H1 (cell line): ENCODE measurements around the gene VPS11. TPM values are rescaled to one million over a fixed set of nuclear protein-coding genes. Genes with fewer than 3 reads are reported as not detected.
A peak's percentile ranks its signal among the peaks of the same experiment; 100 is the strongest.

Source experiments
- CTCF ChIA-PET: fragments of 300-600 bp; sonication (Branson Sonifier 250); formaldehyde crosslinking; loops from one replicate; lab custom pipeline; 2021; ENCODE audit not compliant: partially characterized antibody; lab: Charles Lee
- POLR2A ChIA-PET: fragments of 300-600 bp; sonication (Branson Sonifier 250); formaldehyde crosslinking; loops from one replicate; lab custom pipeline; 2021; ENCODE audit warnings: inconsistent platforms; ENCODE audit not compliant: partially characterized antibody; lab: Charles Lee
- DNase-seq, 2 experiments: peaks; one replicate each; pipeline versions ENCODE4 v3.0.0 to v3.0.0-alpha.2; 2010 to 2022; ENCODE audit warnings: low spot score in 2 of 2, low read depth in 1 of 2, mixed read lengths in 1 of 2
- FAIRE-seq: peaks from 2 replicates; lab custom pipeline; 2011; peaks lifted over from hg19 to GRCh38; lab: Jason Lieb, UNC
- H2AFZ ChIP-seq: 2 replicates; pipeline ENCODE4 v1.8.1; 2012; ENCODE audit warnings: low read length, inconsistent platforms
- H2AK5ac ChIP-seq: 2 replicates; pipeline ENCODE4 v1.6.1; 2013; ENCODE audit warnings: low read depth, low read length
- H2BK120ac ChIP-seq: replicated peaks from 2 replicates; pipeline ENCODE3; 2013; ENCODE audit warnings: low read depth, low read length, inconsistent platforms
- H2BK12ac ChIP-seq: 2 replicates; pipeline ENCODE4 v1.6.1; 2013; ENCODE audit warnings: low read depth, low read length
- H2BK15ac ChIP-seq: 2 replicates; pipeline ENCODE4 v1.6.1; 2013; ENCODE audit warnings: low read length
- H2BK20ac ChIP-seq: 2 replicates; pipeline ENCODE4 v1.6.1; 2013; ENCODE audit warnings: low read length
- H2BK5ac ChIP-seq: 2 replicates; pipeline ENCODE4 v1.6.1; 2013; ENCODE audit warnings: low read depth, low read length
- H3K14ac ChIP-seq: 2 replicates; pipeline ENCODE4 v1.6.1; 2013; ENCODE audit warnings: inconsistent platforms; ENCODE audit not compliant: insufficient read length
- H3K18ac ChIP-seq: 2 replicates; pipeline ENCODE4 v1.6.1; 2013; ENCODE audit warnings: low read length; ENCODE audit errors: extremely low read depth
- H3K23ac ChIP-seq: 2 replicates; pipeline ENCODE4 v1.6.1; 2013; ENCODE audit warnings: inconsistent platforms; ENCODE audit not compliant: insufficient read length
- H3K23me2 ChIP-seq: 2 replicates; pipeline ENCODE4 v1.6.1; 2013; ENCODE audit warnings: low read depth, low read length
- H3K27ac ChIP-seq: 2 replicates; pipeline ENCODE4 v1.6.1; 2011; ENCODE audit warnings: low read depth, low read length, inconsistent platforms
- H3K27me3 ChIP-seq, 4 experiments: replicated peaks in 1 of 4; 1 replicate in 1 of 4; 2 replicates in 3 of 4; pipeline versions ENCODE4 v1.6.1 to v1.8.1; 2011 to 2013; ENCODE audit warnings: low read length in 3 of 4, mild to moderate bottlenecking in 3 of 4, inconsistent platforms in 2 of 4, mixed read lengths in 2 of 4, moderate library complexity in 1 of 4; ENCODE audit not compliant: control insufficient read depth in 3 of 4, insufficient read depth in 3 of 4; ENCODE audit errors: extremely low read depth in 1 of 4
- H3K36me3 ChIP-seq, 4 experiments: 2 replicates each; pipeline versions ENCODE4 v1.6.1 to v1.8.1; 2011 to 2013; ENCODE audit warnings: mild to moderate bottlenecking in 4 of 4, low read length in 3 of 4, moderate library complexity in 2 of 4, control low read depth in 1 of 4, inconsistent platforms in 1 of 4; ENCODE audit not compliant: insufficient read depth in 4 of 4, control insufficient read depth in 2 of 4
- H3K4ac ChIP-seq: replicated peaks from 2 replicates; pipeline ENCODE3; 2013; ENCODE audit warnings: low read length, low read depth, mixed read lengths, inconsistent platforms; ENCODE audit not compliant: insufficient read length
- H3K4me1 ChIP-seq, 4 experiments: replicated peaks in 1 of 4; 1 replicate in 1 of 4; 2 replicates in 3 of 4; pipeline versions ENCODE4 v1.6.1 to v1.8.1; 2011 to 2013; ENCODE audit warnings: low read length in 3 of 4, inconsistent platforms in 2 of 4, mixed read lengths in 1 of 4; ENCODE audit not compliant: insufficient read depth in 4 of 4, control insufficient read depth in 3 of 4
- H3K4me2 ChIP-seq, 2 experiments: 2 replicates each; pipeline versions ENCODE4 v1.6.1 to v1.8.1; 2011 to 2013; ENCODE audit warnings: low read depth in 2 of 2, low read length in 2 of 2, control low read depth in 1 of 2, inconsistent platforms in 1 of 2, mild to moderate bottlenecking in 1 of 2; ENCODE audit not compliant: insufficient read depth in 1 of 2
- H3K4me3 ChIP-seq, 4 experiments: fragments of 200-600, 300-600 bp in 1 of 4; sonication (generic), shearing (Covaris generic), sonication (Bioruptor Twin) in 1 of 4; 2 replicates each; pipeline versions ENCODE4 v1.5.1 to v1.8.1; 2011 to 2016; ENCODE audit warnings: low read length in 4 of 4, low read depth in 3 of 4, control low read depth in 2 of 4, inconsistent platforms in 2 of 4, mild to moderate bottlenecking in 2 of 4, mixed read lengths in 1 of 4, moderate library complexity in 1 of 4; ENCODE audit not compliant: insufficient read depth in 2 of 4; ENCODE audit errors: extremely low read depth in 1 of 4
- H3K56ac ChIP-seq: replicated peaks from 2 replicates; pipeline ENCODE3; 2013; ENCODE audit warnings: low read depth, mild to moderate bottlenecking, mixed read lengths, low read length, inconsistent platforms; ENCODE audit not compliant: insufficient read length
- H3K79me1 ChIP-seq: 2 replicates; pipeline ENCODE4 v1.6.1; 2013; ENCODE audit warnings: low read depth, low read length, control low read depth
- H3K79me2 ChIP-seq, 2 experiments: 2 replicates each; pipeline versions ENCODE4 v1.6.1 to v1.8.1; 2012 to 2013; ENCODE audit warnings: low read length in 2 of 2, mild to moderate bottlenecking in 2 of 2, inconsistent platforms in 1 of 2; ENCODE audit not compliant: insufficient read depth in 2 of 2, control insufficient read depth in 1 of 2
- H3K9ac ChIP-seq, 4 experiments: replicated peaks in 1 of 4; 1 replicate in 1 of 4; 2 replicates in 3 of 4; pipeline versions ENCODE4 v1.6.1 to v1.8.1; 2011 to 2013; ENCODE audit warnings: low read depth in 3 of 4, low read length in 3 of 4, control low read depth in 2 of 4, mild to moderate bottlenecking in 2 of 4, moderate library complexity in 2 of 4, inconsistent platforms in 1 of 4; ENCODE audit errors: extremely low read depth in 1 of 4
- H3K9me3 ChIP-seq, 2 experiments: 2 replicates each; pipeline versions ENCODE4 v1.6.1 to v1.8.1; 2012 to 2013; ENCODE audit warnings: mild to moderate bottlenecking in 2 of 2, moderate library complexity in 2 of 2, control low read depth in 1 of 2, inconsistent platforms in 1 of 2, low read depth in 1 of 2, low read length in 1 of 2, mixed read lengths in 1 of 2; ENCODE audit not compliant: insufficient read depth in 2 of 2
- H4K20me1 ChIP-seq, 2 experiments: replicated peaks in 1 of 2; 2 replicates each; pipeline versions ENCODE3 to v1.8.1; 2011 to 2013; ENCODE audit warnings: inconsistent platforms in 2 of 2, low read length in 2 of 2, mild to moderate bottlenecking in 1 of 2; ENCODE audit not compliant: insufficient read depth in 2 of 2, control insufficient read depth in 1 of 2
- H4K5ac ChIP-seq: 2 replicates; pipeline ENCODE4 v1.6.1; 2013; ENCODE audit warnings: low read length, low read depth, mixed read lengths, inconsistent platforms; ENCODE audit not compliant: insufficient read length
- H4K8ac ChIP-seq: 2 replicates; pipeline ENCODE4 v1.8.0; 2013; ENCODE audit warnings: mild to moderate bottlenecking, moderate library complexity, low read length, inconsistent platforms; ENCODE audit not compliant: insufficient read depth; ENCODE audit errors: extremely low read depth
- H4K91ac ChIP-seq: replicated peaks from 2 replicates; pipeline ENCODE3; 2013; ENCODE audit warnings: low read length, mixed read lengths, inconsistent platforms; ENCODE audit not compliant: insufficient read length
- KDM4A ChIP-seq: IDR thresholded peaks from one replicate; pipeline ENCODE4 v1.7.1; 2012; ENCODE audit warnings: low read depth, mild to moderate bottlenecking, moderate library complexity, low read length, inconsistent platforms; ENCODE audit not compliant: severe bottlenecking
- RFX5 ChIP-seq: IDR thresholded peaks from 2 replicates; pipeline ENCODE4 v1.6.1; 2011; ENCODE audit warnings: low read depth, low read length, improper control_type of control experiment, borderline replicate concordance
- RNF2 ChIP-seq: fragments of 200-900, 300-1000 bp; sonication (generic); IDR thresholded peaks from 2 replicates; pipeline ENCODE4 v1.7.1; 2016; ENCODE audit warnings: borderline replicate concordance, low read depth, mild to moderate bottlenecking, antibody characterized with exemption, low read length; ENCODE audit not compliant: poor library complexity, severe bottlenecking; ENCODE audit errors: missing control alignments
- SIN3A ChIP-seq, 2 experiments: IDR thresholded peaks in 1 of 2; conservative IDR thresholded peaks in 1 of 2; 2 replicates each; pipeline ENCODE4 v1.6.1; 2011 to 2012; ENCODE audit warnings: low read length in 2 of 2, improper control_type of control experiment in 1 of 2, low read depth in 1 of 2, mild to moderate bottlenecking in 1 of 2
- TAF7 ChIP-seq: optimal IDR thresholded peaks from 2 replicates; pipeline ENCODE3; 2011; ENCODE audit warnings: low read depth, mild to moderate bottlenecking, inconsistent platforms, low read length, moderate library complexity, borderline replicate concordance
- YY1 ChIP-seq: IDR thresholded peaks from 2 replicates; pipeline ENCODE4 v1.6.1; 2011; ENCODE audit warnings: low read depth, mild to moderate bottlenecking, low read length
- WGBS, 2 experiments: shearing (Covaris generic) in 1 of 2; methylation state at CpG; one replicate each; pipeline versions ENCODE4 v1.1.6 to v1.1.7; 2013 to 2015; ENCODE audit warnings: low lambda C conversion rate in 2 of 2, mixed read lengths in 2 of 2, inconsistent platforms in 1 of 2, low coverage in 1 of 2, missing lambda C conversion rate in 1 of 2; ENCODE audit not compliant: insufficient replicate concordance in 2 of 2, insufficient coverage in 1 of 2, insufficient read length in 1 of 2; ENCODE audit errors: extremely low coverage in 1 of 2, missing lambda C conversion rate in 1 of 2; 5-methylcytosine and 5-hydroxymethylcytosine counted together
- polyA plus RNA-seq, 7 experiments: library from polyadenylated mRNA; depleted of rRNA in 3 of 7; stranded (reverse) in 5 of 7; unstranded in 2 of 7; fragments of >200 nt in 5 of 7; fragments of 200-250 nt in 2 of 7; gene quantifications; 1 replicate in 5 of 7; 2 replicates in 1 of 7; 4 replicates in 1 of 7; pipeline versions ENCODE4 v1.2.1 to v1.2.3, GENCODE V29; 2011 to 2013; ENCODE audit warnings: missing spikeins in 2 of 7, mixed read lengths in 2 of 7
- total RNA-seq: library from RNA; stranded (reverse); fragmentation: NEBNext Ultra II Directional; extraction: Animal tissue kit (Norgen Biotek cat#: 25700); gene quantifications from 2 replicates; pipeline ENCODE4 v1.2.1, GENCODE V29; 2021
- TF ChIP-seq, protein P1 (sequence below): IDR thresholded peaks from 2 replicates; pipeline ENCODE4 v1.6.1; 2012; ENCODE audit warnings: inconsistent platforms
- TF ChIP-seq, protein P2 (sequence below): IDR thresholded peaks from 2 replicates; pipeline ENCODE4 v1.6.1; 2012; ENCODE audit warnings: inconsistent platforms

VPS11 gene
- total and polyA plus RNA-seq, 2 of the 8 experiments (the other 6 are each of a cell fraction or from before 2014, with no cell fraction given) = 13.1 to 15.5 TPM

DNA sequence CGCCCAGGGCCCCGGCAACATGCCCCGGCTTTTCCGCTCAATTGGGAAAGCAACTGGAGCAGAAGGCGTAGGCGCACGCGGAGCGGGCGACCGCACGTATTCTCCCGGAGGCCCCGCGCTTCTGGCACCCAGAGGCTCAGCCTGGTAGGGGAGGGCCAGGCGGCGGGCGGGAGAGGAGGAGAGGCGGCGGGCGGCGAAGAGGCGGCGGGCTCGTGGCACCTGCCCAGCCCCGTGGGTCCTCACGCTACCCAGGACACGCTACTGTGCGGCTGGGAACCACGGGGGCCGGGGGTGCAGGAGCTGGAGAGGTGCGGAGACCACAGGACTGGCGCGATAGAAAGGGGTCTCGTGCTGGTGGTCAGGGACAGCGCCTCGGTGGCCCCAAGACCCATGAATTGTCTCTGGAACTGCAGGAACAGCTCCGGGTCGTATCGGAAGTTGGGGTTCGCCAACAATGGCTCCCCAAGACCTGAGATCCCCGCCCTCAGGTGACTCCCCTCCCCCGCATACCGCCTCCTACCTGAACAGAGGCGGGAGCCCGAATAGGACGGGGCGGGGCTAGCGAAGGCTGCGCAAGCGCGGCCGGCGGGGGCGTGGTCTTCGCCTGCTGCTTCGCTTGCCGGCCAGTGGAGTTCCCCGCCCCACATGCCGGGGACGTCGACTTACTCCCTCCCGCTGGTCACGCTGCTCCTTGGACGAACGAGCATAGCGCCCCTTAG is 37.1 kb upstream of the VPS11 start, which contains the start of gene SLC37A4:
TSS of gene SLC37A4 (minus strand) at position 549 of the 719 bp plus-strand sequence.
- FAIRE-seq = no peak
- H3K14ac ChIP-seq = no peak within 1 kb of the TSS
- H3K18ac ChIP-seq = peak within 1 kb of the TSS; percentile 91
- H4K8ac ChIP-seq = peak within 1 kb of the TSS; percentile 75; the same call in 1 of the 2 replicates
- no peaks in the 10 kb centered on the region for H3K9me3 ChIP-seq
- H3K9ac ChIP-seq = peak within 1 kb of the TSS; percentile 56 to 98 (median 92)
- peak within 1 kb of the TSS; percentile 96 for H4K5ac ChIP-seq
- H3K36me3 ChIP-seq = peaks cover 3 to 31% (median 11%) of the 10 kb centered on the region in 4 experiments; a peak in 7 of 8 replicates
- no peak within 1 kb of the TSS for H2AK5ac ChIP-seq
- H3K79me1 ChIP-seq = peaks cover 15% of the 10 kb centered on the region; the same call in 1 of the 2 replicates
- H3K23me2 ChIP-seq = peaks cover 7% of the 10 kb centered on the region; the same call in 1 of the 2 replicates
- peaks cover 0 to 19% of the 10 kb centered on the region in 2 experiments; a peak in 1 of 4 replicates for H3K79me2 ChIP-seq
- WGBS, 2 experiments = 3% methylated on average over 58 of the region's 67 CpGs; no CpG with 5 or more reads in 1 of the 2 experiments
- H3K27ac ChIP-seq = peak within 1 kb of the TSS; percentile 89
- H3K56ac ChIP-seq = peak within 1 kb of the TSS; percentile 93
- H3K4ac ChIP-seq = peak within 1 kb of the TSS; percentile 97
- peaks cover 6 to 13% (median 10%) of the 10 kb centered on the region in 4 experiments for H3K4me1 ChIP-seq
- H2BK20ac ChIP-seq = no peak within 1 kb of the TSS
- H3K27me3 ChIP-seq = no peaks in the 10 kb centered on the region
- peaks cover 3 to 13% of the 10 kb centered on the region in 2 experiments for H4K20me1 ChIP-seq
- 0 out of 2 replicates have a peak within 1 kb of the TSS, but pooled peaks have one; percentile 19 for H2BK12ac ChIP-seq
- H4K91ac ChIP-seq = peak within 1 kb of the TSS; percentile 94
- H2BK15ac ChIP-seq = 0 out of 2 replicates have a peak within 1 kb of the TSS, but pooled peaks have one; percentile 65
- H2BK120ac ChIP-seq = no peak within 1 kb of the TSS
- H3K4me2 ChIP-seq = peak within 1 kb of the TSS; percentile 81 to 82
- H2BK5ac ChIP-seq = peak within 1 kb of the TSS; percentile 98
- POLR2A ChIA-PET = interaction anchor here (1.1 to 9.7 kb wide), 10 partner anchors 11 to 240 kb away, joined by 3 to 224 read pairs (median 5); partner anchors contain the start of genes DDX6, DPAGT1, HYOU1 and RPS25
- no peak within 1 kb of the TSS for H3K23ac ChIP-seq
- peak within 1 kb of the TSS; percentile 78; the same call in 1 of the 2 replicates for H2AFZ ChIP-seq
- peak within 1 kb of the TSS; percentile 64 to 84 (median 74) for H3K4me3 ChIP-seq
- CTCF ChIA-PET = interaction anchor here (0.9 to 3.1 kb wide), 9 partner anchors 9 to 53 kb away, joined by 3 to 12 read pairs (median 3); partner anchors contain the start of genes HYOU1, RPS25, TRAPPC4 and VPS11
- DNase-seq = peak; percentile 98 to 100
- TF ChIP-seq, protein P1, sequence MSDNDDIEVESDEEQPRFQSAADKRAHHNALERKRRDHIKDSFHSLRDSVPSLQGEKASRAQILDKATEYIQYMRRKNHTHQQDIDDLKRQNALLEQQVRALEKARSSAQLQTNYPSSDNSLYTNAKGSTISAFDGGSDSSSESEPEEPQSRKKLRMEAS = peak; percentile 98
- TF ChIP-seq SIN3A (conservative IDR thresholded peaks at IDR 0.05 in 1 of 2, IDR thresholded peaks at IDR 0.05 in 1 of 2; ENCODE audit: low read depth in 1 of 2, low read length in 2 of 2) (peak in 1 of 2 experiments; percentile 74; a peak in 2 of 4 replicates), YY1 (no peak), RFX5 (no peak), TAF7 (no peak), KDM4A (peak; percentile 86), RNF2 (no peak)
- TF ChIP-seq, protein P2, sequence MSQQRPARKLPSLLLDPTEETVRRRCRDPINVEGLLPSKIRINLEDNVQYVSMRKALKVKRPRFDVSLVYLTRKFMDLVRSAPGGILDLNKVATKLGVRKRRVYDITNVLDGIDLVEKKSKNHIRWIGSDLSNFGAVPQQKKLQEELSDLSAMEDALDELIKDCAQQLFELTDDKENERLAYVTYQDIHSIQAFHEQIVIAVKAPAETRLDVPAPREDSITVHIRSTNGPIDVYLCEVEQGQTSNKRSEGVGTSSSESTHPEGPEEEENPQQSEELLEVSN = peak; percentile 98
